Eye (tissue), 1 donor: Measurements from ENCODE around the gene CSAG3.
"Not testable (repeated sequence)": the region's sequence is repeated elsewhere in the genome, so short reads cannot be mapped to it uniquely, and the experiment has no call there.

Experiments used
- DNase-seq: peaks from one replicate; pipeline ENCODE4 v3.0.0-alpha.2; 2015

The CSAG3 gene

DNA sequence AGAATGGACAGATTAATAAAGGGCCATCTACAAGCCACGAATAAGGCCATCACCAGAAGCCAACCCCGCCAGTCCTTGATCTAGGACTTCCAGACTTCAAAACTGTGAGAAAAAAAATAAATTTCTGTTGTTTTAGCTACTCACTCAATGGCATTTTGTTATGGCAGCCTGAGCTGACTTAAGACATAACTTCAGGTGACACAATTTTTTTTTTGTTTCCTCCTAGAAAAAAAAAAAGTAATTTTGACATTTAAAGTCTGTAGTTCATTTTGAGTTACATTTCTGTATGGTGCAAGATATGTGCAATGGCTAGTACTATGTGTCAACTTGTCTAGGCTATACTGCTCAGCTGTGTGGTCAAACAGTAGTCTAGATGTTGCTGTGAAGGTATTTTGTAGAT is at the start of gene CSAG3:
Gene CSAG3 (plus strand): TSS at position 301 of the 400 bp plus-strand sequence.
- not testable (repeated sequence) for DNase-seq

DNA sequence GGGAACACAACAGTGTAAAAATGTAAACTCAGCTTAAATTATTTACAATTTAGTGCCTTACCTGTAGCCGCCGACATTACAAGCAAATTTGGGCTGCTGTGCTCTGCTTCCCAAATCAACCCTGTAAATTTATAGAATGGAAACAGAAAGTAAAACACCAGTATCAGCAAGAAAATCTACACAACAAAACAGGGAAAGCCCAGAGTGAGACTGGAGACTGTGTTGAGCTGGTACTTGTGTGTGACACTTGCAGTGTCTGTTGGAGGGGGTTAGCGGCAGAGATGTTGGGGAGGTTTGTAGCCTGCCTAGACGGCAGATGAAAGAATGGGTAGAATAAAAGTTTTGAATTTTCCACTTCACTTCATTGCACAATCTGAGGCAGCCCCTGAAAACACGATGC is 45.8 kb upstream of the CSAG3 start:
- not testable (repeated sequence) for DNase-seq

DNA sequence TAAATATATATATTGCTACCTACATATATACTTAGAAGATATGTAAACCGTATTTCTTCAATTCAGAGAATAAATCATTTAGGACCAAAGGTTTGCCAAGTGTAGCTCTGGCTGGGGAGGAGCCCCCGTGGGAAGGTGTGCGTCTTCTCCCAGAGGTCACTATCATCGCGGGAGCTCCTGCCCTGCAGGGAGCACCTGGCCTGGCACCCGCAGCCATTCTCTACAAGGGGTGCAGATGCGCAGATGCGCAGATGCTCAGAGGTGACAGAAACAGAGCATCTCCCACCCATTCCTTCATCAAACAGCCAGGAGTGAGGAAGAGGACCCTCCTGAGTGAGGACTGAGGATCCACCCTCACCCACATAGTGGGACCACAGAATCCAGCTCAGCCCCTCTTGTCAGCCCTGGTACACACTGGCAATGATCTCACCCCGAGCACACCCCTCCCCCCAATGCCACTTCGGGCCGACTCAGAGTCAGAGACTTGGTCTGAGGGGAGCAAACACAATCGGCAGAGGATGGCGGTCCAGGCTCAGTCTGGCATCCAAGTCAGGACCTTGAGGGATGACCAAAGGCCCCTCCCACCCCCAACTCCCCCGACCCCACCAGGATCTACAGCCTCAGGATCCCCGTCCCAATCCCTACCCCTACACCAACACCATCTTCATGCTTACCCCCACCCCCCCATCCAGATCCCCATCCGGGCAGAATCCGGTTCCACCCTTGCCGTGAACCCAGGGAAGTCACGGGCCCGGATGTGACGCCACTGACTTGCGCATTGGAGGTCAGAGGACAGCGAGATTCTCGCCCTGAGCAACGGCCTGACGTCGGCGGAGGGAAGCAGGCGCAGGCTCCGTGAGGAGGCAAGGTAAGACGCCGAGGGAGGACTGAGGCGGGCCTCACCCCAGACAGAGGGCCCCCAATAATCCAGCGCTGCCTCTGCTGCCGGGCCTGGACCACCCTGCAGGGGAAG is 44.9 kb upstream of the CSAG3 start, which contains the start of gene MAGEA2B:
Gene MAGEA2B (plus strand): TSS at position 814 of the 973 bp plus-strand sequence. CDS start 2,479 bp downstream, outside the sequence.
- DNase-seq, result not testable (repeated sequence)

DNA sequence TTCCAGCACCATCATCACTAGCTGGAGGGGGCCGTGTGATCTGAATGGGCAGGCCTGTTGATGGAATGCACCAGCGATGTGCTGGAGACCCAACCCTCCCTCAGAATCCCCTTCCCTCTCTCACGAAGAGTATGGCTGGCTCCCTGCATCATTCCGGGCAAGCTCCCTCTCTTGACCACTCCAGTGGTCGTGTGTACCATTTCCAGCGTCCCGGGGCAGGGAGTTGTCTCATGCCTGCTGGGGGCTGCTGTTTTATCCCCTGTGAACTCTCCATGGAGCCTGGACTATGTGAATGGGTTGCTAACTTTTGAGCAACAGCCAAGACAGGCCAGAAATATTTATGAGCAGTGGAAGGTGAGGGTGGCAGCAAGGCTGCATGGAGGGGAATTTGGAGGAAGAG is 33.6 kb upstream of the CSAG3 start:
- DNase-seq, result no peak

DNA sequence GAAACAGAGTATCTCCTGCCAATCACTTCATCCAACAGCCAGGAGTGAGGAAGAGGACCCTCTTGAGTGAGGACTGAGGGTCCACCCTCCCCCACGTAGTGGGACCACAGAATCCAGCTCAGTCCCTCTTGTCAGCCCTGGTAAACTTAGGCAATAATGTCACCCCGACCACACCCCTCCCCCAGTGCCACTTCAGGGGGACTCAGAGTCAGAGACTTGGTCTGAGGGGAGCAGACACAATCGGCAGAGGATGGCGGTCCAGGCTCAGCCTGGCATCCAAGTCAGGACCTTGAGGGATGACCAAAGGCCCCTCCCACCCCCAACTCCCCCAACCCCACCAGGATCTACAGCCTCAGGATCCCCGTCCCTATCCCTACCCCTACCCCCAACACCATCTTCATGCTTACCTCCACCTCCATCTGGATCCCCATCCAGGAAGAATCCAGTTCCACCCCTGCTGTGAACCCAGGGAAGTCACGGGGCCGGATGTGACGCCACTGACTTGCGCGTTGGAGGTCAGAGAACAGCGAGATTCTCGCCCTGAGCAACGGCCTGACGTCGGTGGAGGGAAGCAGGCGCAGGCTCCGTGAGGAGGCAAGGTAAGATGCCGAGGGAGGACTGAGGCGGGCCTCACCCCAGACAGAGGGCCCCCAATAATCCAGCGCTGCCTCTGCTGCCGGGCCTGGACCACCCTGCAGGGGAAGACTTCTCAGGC is 25.6 kb upstream of the CSAG3 start, which contains the start of the genes CSAG1 and MAGEA12:
Gene CSAG1 (minus strand): TSS at position 461 of the 715 bp plus-strand sequence. CDS start 1,261 bp downstream, outside the sequence.
Gene MAGEA12 (plus strand): TSS at position 497 of the 715 bp plus-strand sequence. CDS start 2,405 bp downstream, outside the sequence.
- no peak for DNase-seq

DNA sequence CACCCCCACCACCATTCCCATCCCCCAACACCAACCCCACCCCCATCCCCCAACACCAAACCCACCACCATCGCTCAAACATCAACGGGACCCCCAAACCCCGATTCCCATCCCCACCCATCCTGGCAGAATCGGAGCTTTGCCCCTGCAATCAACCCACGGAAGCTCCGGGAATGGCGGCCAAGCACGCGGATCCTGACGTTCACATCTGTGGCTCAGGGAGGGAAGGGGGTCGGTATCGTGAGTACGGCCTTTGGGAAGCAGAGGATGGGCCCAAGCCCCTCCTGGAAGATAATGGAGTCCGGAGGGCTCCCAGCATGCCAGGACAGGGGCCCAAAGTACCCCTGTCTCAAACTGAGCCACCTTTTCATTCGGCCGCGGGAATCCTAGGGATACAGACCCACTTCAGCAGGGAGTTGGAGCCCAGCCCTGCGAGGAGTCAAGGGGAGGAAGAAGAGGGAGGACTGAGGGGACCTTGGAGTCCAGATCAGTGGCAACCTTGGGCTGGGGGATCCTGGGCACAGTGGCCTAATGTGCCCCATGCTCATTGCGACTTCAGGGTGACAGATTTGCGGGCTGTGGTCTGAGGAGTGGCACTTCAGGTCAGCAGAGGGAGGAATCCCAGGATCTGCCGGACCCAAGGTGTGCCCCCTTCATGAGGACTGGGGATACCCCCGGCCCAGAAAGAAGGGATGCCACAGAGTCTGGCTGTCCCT is 24.7 kb upstream of the CSAG3 start:
- not testable (repeated sequence) for DNase-seq

DNA sequence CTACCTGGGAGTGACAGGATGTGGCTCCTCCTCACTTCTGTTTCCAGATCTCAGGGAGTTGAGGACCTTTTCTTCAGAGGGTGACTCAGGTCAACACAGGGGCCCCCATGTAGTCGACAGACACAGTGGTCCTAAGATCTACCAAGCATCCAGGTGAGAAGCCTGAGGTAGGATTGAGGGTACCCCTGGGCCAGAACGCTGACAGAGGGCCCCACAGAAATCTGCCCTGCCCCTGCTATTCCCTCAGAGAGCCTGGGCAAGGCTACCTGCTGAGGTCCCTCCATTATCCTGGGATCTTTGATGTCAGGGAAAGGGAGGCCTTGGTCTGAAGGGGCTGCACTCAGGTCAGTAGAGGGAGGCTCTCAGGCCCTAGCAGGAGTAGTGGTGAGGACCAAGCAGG is 23.9 kb upstream of the CSAG3 start:
- DNase-seq, result no peak

DNA sequence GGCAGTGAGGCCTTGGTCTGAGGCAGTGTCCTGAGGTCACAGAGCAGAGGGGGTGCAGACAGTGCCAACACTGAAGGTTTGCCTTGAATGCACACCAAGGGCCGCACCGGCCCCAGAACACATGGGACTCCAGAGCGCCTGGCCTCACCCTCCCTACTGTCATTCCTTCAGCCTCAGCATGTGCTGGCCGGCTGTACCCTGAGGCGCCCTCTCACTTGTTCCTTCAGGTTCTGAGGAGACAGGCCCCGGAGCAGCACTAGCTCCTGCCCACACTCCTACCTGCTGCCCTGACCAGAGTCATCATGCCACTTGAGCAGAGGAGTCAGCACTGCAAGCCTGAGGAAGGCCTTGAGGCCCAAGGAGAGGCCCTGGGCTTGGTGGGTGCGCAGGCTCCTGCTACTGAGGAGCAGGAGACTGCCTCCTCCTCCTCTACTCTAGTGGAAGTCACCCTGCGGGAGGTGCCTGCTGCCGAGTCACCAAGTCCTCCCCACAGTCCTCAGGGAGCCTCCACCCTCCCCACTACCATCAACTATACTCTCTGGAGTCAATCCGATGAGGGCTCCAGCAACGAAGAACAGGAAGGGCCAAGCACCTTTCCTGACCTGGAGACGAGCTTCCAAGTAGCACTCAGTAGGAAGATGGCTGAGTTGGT is 23.0 kb upstream of the CSAG3 start:
- no peak for DNase-seq

DNA sequence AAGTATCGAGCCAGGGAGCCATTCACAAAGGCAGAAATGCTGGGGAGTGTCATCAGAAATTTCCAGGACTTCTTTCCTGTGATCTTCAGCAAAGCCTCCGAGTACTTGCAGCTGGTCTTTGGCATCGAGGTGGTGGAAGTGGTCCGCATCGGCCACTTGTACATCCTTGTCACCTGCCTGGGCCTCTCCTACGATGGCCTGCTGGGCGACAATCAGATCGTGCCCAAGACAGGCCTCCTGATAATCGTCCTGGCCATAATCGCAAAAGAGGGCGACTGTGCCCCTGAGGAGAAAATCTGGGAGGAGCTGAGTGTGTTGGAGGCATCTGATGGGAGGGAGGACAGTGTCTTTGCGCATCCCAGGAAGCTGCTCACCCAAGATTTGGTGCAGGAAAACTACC is 22.5 kb upstream of the CSAG3 start:
- DNase-seq, result not testable (repeated sequence)

DNA sequence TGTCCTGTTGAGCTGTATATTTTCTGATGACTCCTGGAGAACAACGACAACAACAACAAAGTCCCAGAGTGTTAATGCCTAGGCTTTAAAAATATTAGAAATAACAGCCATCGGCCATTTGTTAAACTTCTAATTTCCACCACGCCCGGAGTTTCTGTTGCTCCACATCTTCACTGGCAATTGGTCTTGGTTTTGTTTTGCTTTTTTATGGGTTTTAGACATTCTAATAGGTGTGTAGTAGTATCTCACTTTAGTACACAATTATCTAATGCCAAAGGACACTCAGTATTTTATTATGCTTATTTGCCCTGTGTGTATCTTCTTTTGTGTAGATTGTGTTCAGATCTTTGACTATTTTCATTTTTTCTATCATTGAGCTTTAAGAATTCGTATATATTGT is 20.5 kb upstream of the CSAG3 start:
- no peak for DNase-seq

DNA sequence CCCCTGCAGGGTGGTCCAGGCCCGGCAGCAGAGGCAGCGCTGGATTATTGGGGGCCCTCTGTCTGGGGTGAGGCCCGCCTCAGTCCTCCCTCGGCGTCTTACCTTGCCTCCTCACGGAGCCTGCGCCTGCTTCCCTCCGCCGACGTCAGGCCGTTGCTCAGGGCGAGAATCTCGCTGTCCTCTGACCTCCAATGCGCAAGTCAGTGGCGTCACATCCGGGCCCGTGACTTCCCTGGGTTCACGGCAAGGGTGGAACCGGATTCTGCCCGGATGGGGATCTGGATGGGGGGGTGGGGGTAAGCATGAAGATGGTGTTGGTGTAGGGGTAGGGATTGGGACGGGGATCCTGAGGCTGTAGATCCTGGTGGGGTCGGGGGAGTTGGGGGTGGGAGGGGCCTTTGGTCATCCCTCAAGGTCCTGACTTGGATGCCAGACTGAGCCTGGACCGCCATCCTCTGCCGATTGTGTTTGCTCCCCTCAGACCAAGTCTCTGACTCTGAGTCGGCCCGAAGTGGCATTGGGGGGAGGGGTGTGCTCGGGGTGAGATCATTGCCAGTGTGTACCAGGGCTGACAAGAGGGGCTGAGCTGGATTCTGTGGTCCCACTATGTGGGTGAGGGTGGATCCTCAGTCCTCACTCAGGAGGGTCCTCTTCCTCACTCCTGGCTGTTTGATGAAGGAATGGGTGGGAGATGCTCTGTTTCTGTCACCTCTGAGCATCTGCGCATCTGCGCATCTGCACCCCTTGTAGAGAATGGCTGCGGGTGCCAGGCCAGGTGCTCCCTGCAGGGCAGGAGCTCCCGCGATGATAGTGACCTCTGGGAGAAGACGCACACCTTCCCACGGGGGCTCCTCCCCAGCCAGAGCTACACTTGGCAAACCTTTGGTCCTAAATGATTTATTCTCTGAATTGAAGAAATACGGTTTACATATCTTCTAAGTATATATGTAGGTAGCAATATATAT is 5.0 kb upstream of the CSAG3 start, which contains the start of gene MAGEA2:
Gene MAGEA2 (minus strand): TSS at position 157 of the 965 bp plus-strand sequence. CDS start 2,479 bp downstream, outside the sequence.
- not testable (repeated sequence) for DNase-seq

DNA sequence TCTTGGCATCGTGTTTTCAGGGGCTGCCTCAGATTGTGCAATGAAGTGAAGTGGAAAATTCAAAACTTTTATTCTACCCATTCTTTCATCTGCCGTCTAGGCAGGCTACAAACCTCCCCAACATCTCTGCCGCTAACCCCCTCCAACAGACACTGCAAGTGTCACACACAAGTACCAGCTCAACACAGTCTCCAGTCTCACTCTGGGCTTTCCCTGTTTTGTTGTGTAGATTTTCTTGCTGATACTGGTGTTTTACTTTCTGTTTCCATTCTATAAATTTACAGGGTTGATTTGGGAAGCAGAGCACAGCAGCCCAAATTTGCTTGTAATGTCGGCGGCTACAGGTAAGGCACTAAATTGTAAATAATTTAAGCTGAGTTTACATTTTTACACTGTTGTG is 4.1 kb upstream of the CSAG3 start:
- not testable (repeated sequence) for DNase-seq

DNA sequence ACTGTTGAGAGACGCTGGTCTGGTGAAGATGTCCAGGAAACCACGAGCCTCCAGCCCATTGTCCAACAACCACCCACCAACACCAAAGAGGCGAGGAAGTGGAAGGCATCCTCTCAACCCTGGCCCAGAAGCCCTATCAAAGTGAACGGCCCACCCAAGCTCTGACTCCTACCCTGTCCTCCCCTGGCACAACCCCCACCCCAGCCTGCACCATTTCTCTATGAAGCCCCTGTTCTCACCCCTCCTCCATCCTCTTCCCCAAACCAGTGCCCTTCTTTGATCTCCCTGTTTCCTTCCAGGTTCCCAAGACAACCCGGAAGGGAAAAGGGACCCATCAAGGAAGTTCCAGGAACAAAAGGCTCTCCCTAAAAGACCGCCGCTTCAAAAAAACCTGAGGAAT is 526 bp downstream of the CSAG3 start:
- DNase-seq, result not testable (repeated sequence)

DNA sequence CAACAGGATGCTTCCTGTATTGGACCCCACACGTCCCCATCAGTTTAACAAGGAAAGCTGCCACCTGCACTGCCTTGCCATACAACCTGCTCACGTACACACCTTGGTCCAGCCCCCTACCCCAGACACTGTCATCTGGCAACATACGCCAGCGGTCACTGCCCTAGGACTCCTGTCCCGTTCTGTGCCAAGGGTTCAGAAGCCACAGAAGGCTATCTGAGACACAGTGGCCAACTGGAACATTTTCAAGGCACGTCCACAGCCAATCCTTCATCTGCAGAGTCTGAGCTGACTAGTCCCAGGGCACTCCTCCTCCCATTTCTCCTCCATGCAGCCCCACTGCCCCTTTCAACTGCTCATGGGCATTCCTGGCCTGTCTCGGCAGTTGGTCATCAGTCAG is 2.6 kb downstream of the CSAG3 start:
- not testable (repeated sequence) for DNase-seq

DNA sequence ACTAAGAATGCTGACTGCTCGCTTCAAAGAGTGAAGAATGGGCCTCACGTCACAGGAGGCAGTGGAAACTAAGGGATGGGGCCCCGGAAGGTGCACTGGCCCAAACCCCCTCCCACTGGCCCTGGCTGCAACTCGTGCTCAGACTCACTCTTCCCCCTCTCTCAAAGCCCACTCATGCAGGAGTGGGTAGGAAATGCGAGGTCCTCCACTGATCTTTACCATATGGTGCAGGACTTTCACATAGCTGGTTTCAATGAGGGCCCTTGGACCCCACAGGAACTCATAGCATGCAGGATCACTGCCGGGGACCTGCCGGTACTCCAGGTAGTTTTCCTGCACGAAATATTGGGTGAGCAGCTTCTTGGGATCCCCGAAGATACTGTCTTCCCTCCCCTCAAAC is 7.5 kb downstream of the CSAG3 start:
- DNase-seq, result not testable (repeated sequence)

DNA sequence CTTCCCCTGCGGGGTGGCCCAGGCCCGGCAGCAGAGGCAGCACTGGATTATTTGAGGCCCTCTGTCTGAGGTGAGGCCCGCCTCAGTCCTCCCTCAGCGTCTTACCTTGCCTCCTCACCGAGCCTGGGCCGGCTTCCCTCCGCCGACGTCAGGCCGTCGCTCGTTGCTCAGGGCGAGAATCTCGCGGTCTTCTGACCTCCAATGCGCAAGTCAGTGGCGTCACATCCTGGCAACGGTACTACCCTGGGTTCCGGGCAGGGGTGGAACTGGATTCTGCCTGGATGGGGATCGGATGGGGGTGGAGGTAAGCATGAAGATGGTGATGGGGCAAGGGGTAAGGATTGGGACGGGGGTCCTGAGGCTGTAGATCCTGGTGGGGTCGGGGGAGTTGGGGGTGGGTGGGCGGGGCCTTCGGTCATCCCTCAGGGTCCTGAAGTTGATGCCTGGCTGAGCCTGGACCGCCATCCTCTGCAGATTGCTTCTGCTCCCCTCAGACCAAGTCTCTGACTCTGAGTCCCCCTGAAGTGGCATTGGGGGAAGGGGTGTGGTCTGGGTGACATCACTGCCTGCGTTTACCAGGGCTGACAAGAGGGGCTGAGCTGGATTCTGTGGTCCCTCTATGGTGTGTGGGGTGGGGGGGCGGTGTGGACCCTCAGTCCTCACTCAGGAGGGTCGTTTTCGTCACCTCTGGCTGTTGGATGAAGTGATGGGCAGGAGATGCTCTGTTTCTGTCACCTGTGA is 10.7 kb downstream of the CSAG3 start, which contains the start of gene MAGEA6:
Gene MAGEA6 (minus strand): TSS at position 141 of the 741 bp plus-strand sequence. CDS start 2,039 bp downstream, outside the sequence.
- DNase-seq, result not testable (repeated sequence)

DNA sequence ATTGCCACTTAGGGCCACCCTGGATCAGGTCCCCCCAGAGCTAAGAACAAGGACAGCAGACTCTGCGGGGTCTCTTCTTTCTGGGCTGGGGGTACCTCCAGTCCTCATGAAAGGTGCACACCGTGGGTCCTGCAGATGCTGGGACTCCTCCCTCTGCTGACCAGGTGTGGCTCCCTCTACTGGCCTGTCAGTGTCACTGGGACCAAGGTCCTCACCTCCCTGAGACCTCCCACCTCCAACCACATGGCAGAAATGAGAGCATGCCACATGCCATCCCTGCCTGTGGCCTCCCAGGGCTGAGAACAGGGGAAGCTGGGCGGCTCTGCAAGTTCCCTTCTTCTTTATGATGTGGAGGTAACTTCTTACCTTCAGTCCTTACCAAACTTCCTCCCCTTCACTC is 28.0 kb downstream of the CSAG3 start:
- DNase-seq, result not testable (repeated sequence)

DNA sequence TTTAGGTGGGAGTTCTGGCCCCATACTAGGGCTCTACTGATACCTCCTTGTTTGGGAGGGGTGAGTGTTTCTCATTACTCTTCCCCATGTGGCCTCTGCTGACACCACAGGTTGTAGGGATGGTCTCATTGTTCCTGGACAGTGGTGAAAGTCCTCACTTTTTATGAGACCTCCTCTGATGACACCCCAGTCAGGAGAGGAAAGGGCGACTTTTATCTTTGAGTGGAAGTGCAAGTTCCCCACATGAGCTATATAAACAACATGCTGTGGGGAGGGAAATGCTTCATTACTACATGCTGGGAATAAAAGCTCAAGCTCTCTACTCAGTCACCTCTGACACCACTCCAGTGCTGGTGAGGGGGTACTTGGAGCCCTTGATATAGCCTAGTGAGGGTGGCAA is 39.9 kb downstream of the CSAG3 start:
- DNase-seq, result no peak

DNA sequence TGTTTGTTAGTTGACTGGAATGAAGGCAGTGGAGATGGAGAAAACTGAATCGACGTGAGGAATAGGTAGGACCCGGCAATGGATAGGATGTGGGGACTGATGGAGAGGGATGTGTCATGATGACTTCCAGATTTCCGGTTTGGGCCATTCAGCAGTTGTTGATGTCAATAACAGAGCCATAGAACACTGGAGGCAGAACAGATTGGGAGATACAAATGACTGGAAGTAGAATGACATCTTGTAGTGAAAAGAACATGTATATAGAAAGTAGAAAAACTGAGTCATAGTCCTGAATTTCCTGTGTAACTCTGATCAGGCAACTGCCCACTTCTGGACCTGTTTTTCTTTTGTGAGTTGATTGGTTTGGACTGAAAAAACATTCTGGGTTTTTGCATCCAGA is 47.0 kb downstream of the CSAG3 start:
- no peak for DNase-seq
